Neural progenitor cell (in vitro differentiated cells): Measurements from ENCODE around the gene SURF6. TPM values are rescaled to one million over a fixed set of nuclear protein-coding genes. Genes with fewer than 3 reads are reported as not detected.

ENCODE experiments used
- DNase-seq: peaks from one replicate; pipeline ENCODE4 v3.0.0-alpha.2; 2016; ENCODE audit warnings: low spot score
- H2AFZ ChIP-seq: fragments of 200-600 bp; sonication (generic); replicated peaks from 2 replicates; pipeline ENCODE4 v1.6.1; 2016; ENCODE audit warnings: antibody characterized with exemption
- H3F3A ChIP-seq: fragments of 200-600 bp; sonication (generic); 2 replicates; pipeline ENCODE4 v1.6.1; 2016; ENCODE audit warnings: antibody characterized with exemption, low read depth
- H3K27ac ChIP-seq: fragments of 200-600 bp; sonication (generic); 2 replicates; pipeline ENCODE4 v1.5.1; 2016; ENCODE audit warnings: mild to moderate bottlenecking
- H3K27me3 ChIP-seq: fragments of 200-600 bp; sonication (generic); 2 replicates; pipeline ENCODE4 v1.6.1; 2016; ENCODE audit warnings: mild to moderate bottlenecking, moderate library complexity
- H3K36me3 ChIP-seq: fragments of 200-600 bp; sonication (generic); 2 replicates; pipeline ENCODE4 v1.5.1; 2016
- H3K4me1 ChIP-seq: fragments of 200-600 bp; sonication (generic); 2 replicates; pipeline ENCODE4 v1.6.1; 2016; ENCODE audit warnings: mixed run types
- H3K4me2 ChIP-seq: fragments of 200-600 bp; sonication (generic); 2 replicates; pipeline ENCODE4 v1.6.1; 2016
- H3K4me3 ChIP-seq: fragments of 200-600 bp; sonication (generic); 2 replicates; pipeline ENCODE4 v1.5.1; 2016
- H3K79me2 ChIP-seq: fragments of 200-600 bp; sonication (generic); 2 replicates; pipeline ENCODE4 v1.6.1; 2016; ENCODE audit warnings: low read depth
- H3K9ac ChIP-seq: fragments of 200-600 bp; sonication (generic); 2 replicates; pipeline ENCODE4 v1.6.1; 2016
- H3K9me3 ChIP-seq: fragments of 200-600 bp; sonication (generic); 2 replicates; pipeline ENCODE4 v1.5.1; 2016; ENCODE audit warnings: low read depth
- H4K20me1 ChIP-seq: fragments of 200-600 bp; sonication (generic); 2 replicates; pipeline ENCODE4 v1.6.1; 2016; ENCODE audit warnings: low read depth
- H3K27ac Mint-ChIP-seq: 3 replicates; pipeline ENCODE4 v1.8.0; 2021; ENCODE audit warnings: mixed read lengths
- H3K27me3 Mint-ChIP-seq: 2 replicates; pipeline ENCODE4 v1.8.0; 2022; ENCODE audit warnings: low read depth, mild to moderate bottlenecking, inconsistent platforms, moderate library complexity, mixed read lengths; ENCODE audit not compliant: insufficient read depth
- H3K36me3 Mint-ChIP-seq: 3 replicates; pipeline ENCODE4 v1.8.0; 2021; ENCODE audit warnings: mixed read lengths
- H3K4me1 Mint-ChIP-seq: 3 replicates; pipeline ENCODE4 v1.8.0; 2021; ENCODE audit warnings: mixed read lengths
- H3K4me3 Mint-ChIP-seq: 3 replicates; pipeline ENCODE4 v1.8.0; 2021; ENCODE audit warnings: mild to moderate bottlenecking, moderate library complexity, mixed read lengths
- H3K9me3 Mint-ChIP-seq: 3 replicates; pipeline ENCODE4 v1.8.0; 2020; ENCODE audit warnings: mixed read lengths
- CTCF ChIP-seq: fragments of 200-600 bp; sonication (generic); IDR thresholded peaks from 2 replicates; pipeline ENCODE4 v1.5.1; 2017; ENCODE audit warnings: antibody characterized with exemption, mild to moderate bottlenecking
- EZH2 ChIP-seq: fragments of 200-600 bp; sonication (generic); IDR thresholded peaks from 2 replicates; pipeline ENCODE4 v1.6.1; 2017; ENCODE audit warnings: antibody characterized with exemption, mild to moderate bottlenecking, moderate library complexity
- EZH2phosphoT487 ChIP-seq: fragments of 200-600 bp; sonication (generic); IDR thresholded peaks from 2 replicates; pipeline ENCODE4 v1.6.1; 2017; ENCODE audit warnings: antibody characterized with exemption
- total RNA-seq: library from RNA; depleted of rRNA; stranded (reverse); fragments of >200 nt; gene quantifications from 2 replicates; pipeline ENCODE4 v1.2.3, GENCODE V29; 2015; ENCODE audit warnings: low replicate concordance

Gene SURF6
- total RNA-seq, 1 donor from 2014 or later, result 13.2 TPM

- H3K9ac ChIP-seq, result no peak overlapping the region
- Mint-ChIP-seq H3K36me3 (peaks cover 26% of the 10 kb centered on the region), H3K27me3 (peaks cover 7% of the 10 kb centered on the region), H3K4me3 (no peak overlapping the region), H3K4me1 (peaks cover 12% of the 10 kb centered on the region), H3K9me3 (no peaks in the 10 kb centered on the region), H3K27ac (no peak overlapping the region)
- H3K79me2 ChIP-seq, result peaks cover 32% of the 10 kb centered on the region
- peaks cover 55% of the 10 kb centered on the region for H4K20me1 ChIP-seq
- no peaks in the 10 kb centered on the region for H3K36me3 ChIP-seq
- peaks cover 11% of the 10 kb centered on the region for H3K4me1 ChIP-seq
- no peaks in the 10 kb centered on the region for H3K27me3 ChIP-seq
- H3K27ac ChIP-seq, result no peak overlapping the region
- peak; percentile 66 for DNase-seq
- H3K4me2 ChIP-seq, result no peak overlapping the region
- H3K4me3 ChIP-seq, result no peak overlapping the region
- H3K9me3 ChIP-seq, result no peaks in the 10 kb centered on the region
- H2AFZ ChIP-seq, result no peak overlapping the region
- H3F3A ChIP-seq, result peaks cover 9% of the 10 kb centered on the region
- no peak for TF ChIP-seq EZH2phosphoT487
- TF ChIP-seq CTCF, result peak; percentile 52
- no peak for TF ChIP-seq EZH2
Measured at GRCh38 chr9:133359399-133360175, 23.6 kb upstream of the SURF6 start.

GRCh38 chr9:133357656-133358055 lies 21.7 kb upstream of the SURF6 start:
- H3K9me3 ChIP-seq, result no peaks in the 10 kb centered on the region
- no peak overlapping the region for H3K27ac ChIP-seq
- Mint-ChIP-seq H3K4me3 (peak overlapping the region; percentile 85), H3K27ac (no peak overlapping the region), H3K4me1 (peaks cover 13% of the 10 kb centered on the region), H3K36me3 (peaks cover 23% of the 10 kb centered on the region), H3K27me3 (peaks cover 3% of the 10 kb centered on the region), H3K9me3 (no peaks in the 10 kb centered on the region)
- peaks cover 27% of the 10 kb centered on the region for H3F3A ChIP-seq
- TF ChIP-seq EZH2phosphoT487 (no peak), CTCF (no peak), EZH2 (no peak)
- H4K20me1 ChIP-seq, result peaks cover 55% of the 10 kb centered on the region
- H3K4me1 ChIP-seq, result peaks cover 11% of the 10 kb centered on the region
- peaks cover 33% of the 10 kb centered on the region for H3K79me2 ChIP-seq
- peak overlapping the region; percentile 88 for H3K4me3 ChIP-seq
- H3K36me3 ChIP-seq, result no peaks in the 10 kb centered on the region
- no peaks in the 10 kb centered on the region for H3K27me3 ChIP-seq
- no peak overlapping the region for H2AFZ ChIP-seq
- no peak for DNase-seq
- H3K9ac ChIP-seq, result no peak overlapping the region
- H3K4me2 ChIP-seq, result peak overlapping the region; percentile 77

- peak within 1 kb of the TSS; percentile 88 for H3K4me3 ChIP-seq
- peak; percentile 95 for DNase-seq
- no peaks in the 10 kb centered on the region for H3K27me3 ChIP-seq
- peak within 1 kb of the TSS; percentile 93 for H3K4me3 Mint-ChIP-seq
- no peak within 1 kb of the TSS for H2AFZ ChIP-seq
- H3K36me3 ChIP-seq, result no peaks in the 10 kb centered on the region
- no peak within 1 kb of the TSS for H3K27ac ChIP-seq
- H3K9ac ChIP-seq, result peak within 1 kb of the TSS; percentile 84
- H3K4me2 ChIP-seq, result peak within 1 kb of the TSS; percentile 77
- peaks cover 3% of the 10 kb centered on the region for H3K27me3 Mint-ChIP-seq
- H3K9me3 Mint-ChIP-seq, result no peaks in the 10 kb centered on the region
- TF ChIP-seq CTCF (no peak), EZH2phosphoT487 (no peak), EZH2 (no peak)
- peaks cover 20% of the 10 kb centered on the region for H3K36me3 Mint-ChIP-seq
- H3F3A ChIP-seq, result peaks cover 38% of the 10 kb centered on the region
- H3K9me3 ChIP-seq, result no peaks in the 10 kb centered on the region
- peak within 1 kb of the TSS; percentile 46 for H3K27ac Mint-ChIP-seq
- peaks cover 64% of the 10 kb centered on the region for H4K20me1 ChIP-seq
- H3K4me1 Mint-ChIP-seq, result peaks cover 13% of the 10 kb centered on the region
- H3K79me2 ChIP-seq, result peaks cover 33% of the 10 kb centered on the region
- H3K4me1 ChIP-seq, result peaks cover 11% of the 10 kb centered on the region
Measured at GRCh38 chr9:133356391-133357091, 20.6 kb upstream of the SURF6 start, which contains the start of the genes SURF1 and SURF2. Gene SURF1 (minus strand): TSS chr9:133356487. CDS start chr9:133356453, 34 bp downstream. Gene SURF2 (plus strand): TSS chr9:133356550. CDS start chr9:133356593, 43 bp downstream.
